HCT116 (cell line): ENCODE data around the gene DOK6. TPM values are rescaled to one million over a fixed set of nuclear protein-coding genes. Genes with fewer than 3 reads are reported as not detected.

Experiments used
- ATAC-seq: fragments of 200-7000 bp; cut with Tn5 transposase; 2 replicates; pipeline ENCODE4 v1.9.1; 2020; ENCODE audit warnings: mild to moderate bottlenecking, moderate library complexity
- BruUV-seq: library from RNA; stranded (reverse); fragments of 400-500 nt; replicated peaks from 2 replicates; lab custom pipeline; 2021; lab: Mats Ljungman, UMichigan
- CTCF ChIA-PET: fragments of 300-600 bp; sonication (Branson Sonifier 250); formaldehyde crosslinking; loops from one replicate; lab custom pipeline; 2021; ENCODE audit warnings: antibody characterized with exemption; lab: Charles Lee
- POLR2A ChIA-PET: fragments of 300-600, 350-600 bp; sonication (Branson Sonifier 250); formaldehyde crosslinking; loops from one replicate; lab custom pipeline; 2021; ENCODE audit warnings: antibody characterized with exemption; lab: Charles Lee
- RAD21 ChIA-PET, 2 experiments: fragments of 300-600 bp; sonication (Branson Sonifier 250); formaldehyde crosslinking; loops; one replicate each; lab custom pipeline; 2023; ENCODE audit warnings: low total read pairs in 2 of 2; ENCODE audit not compliant: uncharacterized antibody in 2 of 2, unreplicated experiment in 2 of 2, low non-redundant PET in 1 of 2; lab: Charles Lee
- DNase-seq: peaks from one replicate; pipeline ENCODE4 v3.0.0-alpha.2; 2010; ENCODE audit warnings: low read depth, low spot score
- H2AFZ ChIP-seq: fragments of 200-600 bp; shearing (Covaris generic), sonication (generic); 2 replicates; pipeline ENCODE4 v1.6.1; 2017; ENCODE audit warnings: low read depth, mixed run types, mixed read lengths, antibody characterized with exemption, low read length; ENCODE audit not compliant: poor library complexity, severe bottlenecking
- H3K27ac ChIP-seq: 2 replicates; pipeline ENCODE4 v1.5.1; 2012; ENCODE audit warnings: low read depth, low read length
- H3K27me3 ChIP-seq: fragments of 200-600 bp; sonication (generic); 2 replicates; pipeline ENCODE4 v1.6.1; 2016; ENCODE audit warnings: mixed run types, low read length, mixed read lengths; ENCODE audit not compliant: insufficient read depth
- H3K36me3 ChIP-seq, 2 experiments: fragments of 200-500 bp in 1 of 2; fragments of 200-600 bp in 1 of 2; sonication (Bioruptor generic) in 1 of 2; sonication (generic) in 1 of 2; 2 replicates each; pipeline versions ENCODE4 v1.5.1 to v1.6.1; 2014 to 2016; ENCODE audit warnings: low read length in 2 of 2, inconsistent platforms in 1 of 2, mixed read lengths in 1 of 2, mixed run types in 1 of 2; ENCODE audit not compliant: insufficient read depth in 2 of 2, control insufficient read depth in 1 of 2
- H3K4me1 ChIP-seq, 2 experiments: fragments of 200-600 bp in 1 of 2; sonication (generic) in 1 of 2; 2 replicates each; pipeline versions ENCODE4 v1.5.1 to v1.6.1; 2012 to 2017; ENCODE audit warnings: low read length in 2 of 2, inconsistent platforms in 1 of 2, mild to moderate bottlenecking in 1 of 2, mixed read lengths in 1 of 2, mixed run types in 1 of 2, moderate library complexity in 1 of 2; ENCODE audit not compliant: insufficient read depth in 2 of 2, control insufficient read depth in 1 of 2
- H3K4me2 ChIP-seq: fragments of 200-600 bp; sonication (generic); 2 replicates; pipeline ENCODE4 v1.6.1; 2017; ENCODE audit warnings: mixed run types, low read length, mixed read lengths
- H3K4me3 ChIP-seq, 2 experiments: fragments of 200-600 bp in 1 of 2; sonication (generic) in 1 of 2; replicated peaks in 1 of 2; 2 replicates each; pipeline ENCODE4 v1.5.1; 2011 to 2016; ENCODE audit warnings: low read length in 2 of 2, control low read depth in 1 of 2, low read depth in 1 of 2, mild to moderate bottlenecking in 1 of 2, mixed read lengths in 1 of 2, mixed run types in 1 of 2
- H3K79me2 ChIP-seq: fragments of 200-600 bp; sonication (generic); 2 replicates; pipeline ENCODE4 v1.6.1; 2017; ENCODE audit warnings: mild to moderate bottlenecking, mixed run types, low read length, moderate library complexity, mixed read lengths; ENCODE audit not compliant: insufficient read depth
- H3K9ac ChIP-seq: fragments of 200-600 bp; sonication (generic); 2 replicates; pipeline ENCODE4 v1.6.1; 2016; ENCODE audit warnings: low read length, mixed read lengths
- H3K9me2 ChIP-seq: fragments of 200-600 bp; sonication (generic), shearing (Covaris generic); 2 replicates; pipeline ENCODE4 v1.6.1; 2017; ENCODE audit warnings: mixed run types, mild to moderate bottlenecking, moderate library complexity; ENCODE audit not compliant: insufficient read depth
- H3K9me3 ChIP-seq, 2 experiments: fragments of 200-500 bp in 1 of 2; fragments of 200-600 bp in 1 of 2; sonication (Bioruptor generic) in 1 of 2; sonication (generic) in 1 of 2; 2 replicates each; pipeline ENCODE4 v1.6.1; 2014 to 2017; ENCODE audit warnings: low read length in 2 of 2, mixed read lengths in 2 of 2, inconsistent platforms in 1 of 2, low read depth in 1 of 2, mild to moderate bottlenecking in 1 of 2, mixed run types in 1 of 2, moderate library complexity in 1 of 2; ENCODE audit not compliant: control insufficient read depth in 1 of 2, insufficient read depth in 1 of 2
- H4K20me1 ChIP-seq: fragments of 200-600 bp; sonication (generic), shearing (Covaris generic); 2 replicates; pipeline ENCODE4 v1.6.1; 2017; ENCODE audit warnings: mixed run types, mild to moderate bottlenecking, moderate library complexity; ENCODE audit not compliant: insufficient read depth
- CEBPB ChIP-seq: IDR thresholded peaks from 2 replicates; pipeline ENCODE4 v1.6.1; 2012; ENCODE audit warnings: low read depth
- ELF1 ChIP-seq: IDR thresholded peaks from 2 replicates; pipeline ENCODE4 v1.6.1; 2012; ENCODE audit warnings: low read depth, borderline replicate concordance
- EZH2 ChIP-seq: fragments of 200-600 bp; sonication (generic); IDR thresholded peaks from 2 replicates; pipeline ENCODE4 v1.6.1; 2017; ENCODE audit warnings: antibody characterized with exemption, mixed run types
- EZH2phosphoT487 ChIP-seq: fragments of 200-600 bp; IDR thresholded peaks from 2 replicates; pipeline ENCODE4 v1.6.1; 2018; ENCODE audit warnings: antibody characterized with exemption, borderline replicate concordance
- FOSL1 ChIP-seq: IDR thresholded peaks from 2 replicates; pipeline ENCODE4 v1.6.1; 2012; ENCODE audit warnings: low read depth
- JUND ChIP-seq: IDR thresholded peaks from 2 replicates; pipeline ENCODE4 v1.6.1; 2012
- POLR2A ChIP-seq: IDR thresholded peaks from 2 replicates; pipeline ENCODE4 v1.7.0; 2011; ENCODE audit warnings: borderline replicate concordance; ENCODE audit not compliant: insufficient read depth, insufficient read length; ENCODE audit errors: extremely low read depth
- RAD21 ChIP-seq: IDR thresholded peaks from 2 replicates; pipeline ENCODE4 v1.6.1; 2012; ENCODE audit warnings: low read depth, mild to moderate bottlenecking
- SIN3A ChIP-seq: IDR thresholded peaks from 2 replicates; pipeline ENCODE4 v1.6.1; 2012; ENCODE audit warnings: low read depth
- SP1 ChIP-seq: IDR thresholded peaks from 2 replicates; pipeline ENCODE4 v1.6.1; 2012; ENCODE audit warnings: low read depth
- TCF7L2 ChIP-seq: IDR thresholded peaks from 2 replicates; pipeline ENCODE4 v1.7.0; 2011; ENCODE audit warnings: borderline replicate concordance, inconsistent platforms; ENCODE audit not compliant: insufficient read depth, insufficient read length; ENCODE audit errors: extremely low read depth
- YY1 ChIP-seq: IDR thresholded peaks from 2 replicates; pipeline ENCODE4 v1.6.1; 2011; ENCODE audit warnings: low read length, low read depth, moderate library complexity, mild to moderate bottlenecking; ENCODE audit not compliant: insufficient replicate concordance; ENCODE audit errors: extremely low read depth
- ZFX ChIP-seq: fragments of 450-650 bp; IDR thresholded peaks from 2 replicates; pipeline ENCODE4 v1.6.1; 2017
- ZNF274 ChIP-seq: fragments of 200-500 bp; sonication (Bioruptor generic); IDR thresholded peaks from 2 replicates; pipeline ENCODE4 v1.6.1; 2014; ENCODE audit warnings: mild to moderate bottlenecking, low read depth, low read length, inconsistent platforms
- intact Hi-C: fragments of 100-400 bp; cut with micrococcal nuclease; formaldehyde crosslinking; loops from 2 replicates; pipeline ENCODE4 v1.10.0; 2022
- total RNA-seq: library from RNA; stranded (reverse); gene quantifications from one replicate; pipeline ENCODE4 v1.2.1, GENCODE V29; 2021; ENCODE audit not compliant: unreplicated experiment
- TF ChIP-seq, protein P1 (sequence below), 3 experiments: fragments of 200-600 bp in 1 of 3; sonication (generic) in 1 of 3; IDR thresholded peaks in 2 of 3; conservative IDR thresholded peaks in 1 of 3; 2 replicates each; pipeline ENCODE4 v1.5.1; 2012 to 2017; ENCODE audit warnings: low read depth in 2 of 3, low read length in 2 of 3, antibody characterized with exemption in 1 of 3, borderline replicate concordance in 1 of 3, control low read depth in 1 of 3, mild to moderate bottlenecking in 1 of 3, mixed read lengths in 1 of 3, mixed run types in 1 of 3, moderate library complexity in 1 of 3; ENCODE audit not compliant: insufficient read depth in 1 of 3
- TF ChIP-seq, protein P2 (sequence below): IDR thresholded peaks from 2 replicates; pipeline ENCODE4 v1.6.1; 2012
- TF ChIP-seq, protein P3 (sequence below): IDR thresholded peaks from 2 replicates; pipeline ENCODE4 v1.6.1; 2012
- TF ChIP-seq, protein P4 (sequence below): IDR thresholded peaks from 2 replicates; pipeline ENCODE4 v1.6.1; 2012; ENCODE audit warnings: low read depth
- TF ChIP-seq, protein P5 (sequence below): IDR thresholded peaks from 2 replicates; pipeline ENCODE4 v1.6.1; 2011; ENCODE audit warnings: mild to moderate bottlenecking, low read length, moderate library complexity; ENCODE audit not compliant: insufficient replicate concordance; ENCODE audit errors: extremely low read depth

DOK6 gene
- total RNA-seq, 1 experiment from 2014 or later, result not detected

DNA sequence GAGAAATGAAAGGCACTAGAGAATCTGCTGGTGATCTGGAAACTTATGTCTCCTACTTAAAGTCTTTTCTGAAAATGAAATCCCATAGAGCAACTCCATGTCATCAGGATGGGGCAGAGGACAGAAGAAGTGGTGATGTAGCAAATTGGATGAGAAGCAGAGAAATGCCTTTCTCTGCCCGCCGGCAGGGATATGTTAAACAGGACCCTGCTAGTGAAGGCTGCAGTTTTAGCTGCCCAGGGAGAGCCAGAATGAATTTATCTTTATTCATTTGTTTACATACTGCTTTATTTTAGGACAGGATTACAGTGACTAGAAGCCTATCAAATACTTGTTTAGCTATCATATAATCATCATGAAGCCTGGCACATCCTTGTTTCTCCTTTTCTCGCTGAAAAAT lies 247.0 kb downstream of the DOK6 start:
- Histone ChIP-seq H3K9me2 (no peaks in the 10 kb centered on the region), H3K27ac (no peak overlapping the region), H3K9ac (no peak overlapping the region), H4K20me1 (no peaks in the 10 kb centered on the region), H2AFZ (no peak overlapping the region), H3K4me1 (no peaks in the 10 kb centered on the region), H3K36me3 (no peaks in the 10 kb centered on the region), H3K27me3 (0 out of 2 replicates have a peak, but pooled peaks cover 4% of the 10 kb centered on the region), H3K9me3 (no peaks in the 10 kb centered on the region), H3K4me3 (no peak overlapping the region), H3K4me2 (no peak overlapping the region), H3K79me2 (no peaks in the 10 kb centered on the region)
- DNase-seq (no peak), ATAC-seq (no peak)
- no TSS peak for BruUV-seq
- no peak for TF ChIP-seq EZH2
- TF ChIP-seq, protein P1, sequence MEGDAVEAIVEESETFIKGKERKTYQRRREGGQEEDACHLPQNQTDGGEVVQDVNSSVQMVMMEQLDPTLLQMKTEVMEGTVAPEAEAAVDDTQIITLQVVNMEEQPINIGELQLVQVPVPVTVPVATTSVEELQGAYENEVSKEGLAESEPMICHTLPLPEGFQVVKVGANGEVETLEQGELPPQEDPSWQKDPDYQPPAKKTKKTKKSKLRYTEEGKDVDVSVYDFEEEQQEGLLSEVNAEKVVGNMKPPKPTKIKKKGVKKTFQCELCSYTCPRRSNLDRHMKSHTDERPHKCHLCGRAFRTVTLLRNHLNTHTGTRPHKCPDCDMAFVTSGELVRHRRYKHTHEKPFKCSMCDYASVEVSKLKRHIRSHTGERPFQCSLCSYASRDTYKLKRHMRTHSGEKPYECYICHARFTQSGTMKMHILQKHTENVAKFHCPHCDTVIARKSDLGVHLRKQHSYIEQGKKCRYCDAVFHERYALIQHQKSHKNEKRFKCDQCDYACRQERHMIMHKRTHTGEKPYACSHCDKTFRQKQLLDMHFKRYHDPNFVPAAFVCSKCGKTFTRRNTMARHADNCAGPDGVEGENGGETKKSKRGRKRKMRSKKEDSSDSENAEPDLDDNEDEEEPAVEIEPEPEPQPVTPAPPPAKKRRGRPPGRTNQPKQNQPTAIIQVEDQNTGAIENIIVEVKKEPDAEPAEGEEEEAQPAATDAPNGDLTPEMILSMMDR (IDR thresholded peaks at IDR 0.05 in 2 of 3, conservative IDR thresholded peaks at IDR 0.05 in 1 of 3; ENCODE audit: borderline replicate concordance in 1 of 3, insufficient read depth in 1 of 3, low read depth in 2 of 3, low read length in 2 of 3), result no peak
- no peak for TF ChIP-seq ZNF274
- no peak for TF ChIP-seq YY1
- TF ChIP-seq SP1, result no peak
- TF ChIP-seq JUND, result no peak
- no peak for TF ChIP-seq POLR2A
- TF ChIP-seq, protein P2, sequence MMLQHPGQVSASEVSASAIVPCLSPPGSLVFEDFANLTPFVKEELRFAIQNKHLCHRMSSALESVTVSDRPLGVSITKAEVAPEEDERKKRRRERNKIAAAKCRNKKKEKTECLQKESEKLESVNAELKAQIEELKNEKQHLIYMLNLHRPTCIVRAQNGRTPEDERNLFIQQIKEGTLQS, result no peak
- TF ChIP-seq ZFX, result no peak
- TF ChIP-seq TCF7L2, result no peak
- TF ChIP-seq, protein P3, sequence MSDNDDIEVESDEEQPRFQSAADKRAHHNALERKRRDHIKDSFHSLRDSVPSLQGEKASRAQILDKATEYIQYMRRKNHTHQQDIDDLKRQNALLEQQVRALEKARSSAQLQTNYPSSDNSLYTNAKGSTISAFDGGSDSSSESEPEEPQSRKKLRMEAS, result no peak
- no peak for TF ChIP-seq CEBPB
- TF ChIP-seq RAD21, result no peak
- TF ChIP-seq, protein P4, sequence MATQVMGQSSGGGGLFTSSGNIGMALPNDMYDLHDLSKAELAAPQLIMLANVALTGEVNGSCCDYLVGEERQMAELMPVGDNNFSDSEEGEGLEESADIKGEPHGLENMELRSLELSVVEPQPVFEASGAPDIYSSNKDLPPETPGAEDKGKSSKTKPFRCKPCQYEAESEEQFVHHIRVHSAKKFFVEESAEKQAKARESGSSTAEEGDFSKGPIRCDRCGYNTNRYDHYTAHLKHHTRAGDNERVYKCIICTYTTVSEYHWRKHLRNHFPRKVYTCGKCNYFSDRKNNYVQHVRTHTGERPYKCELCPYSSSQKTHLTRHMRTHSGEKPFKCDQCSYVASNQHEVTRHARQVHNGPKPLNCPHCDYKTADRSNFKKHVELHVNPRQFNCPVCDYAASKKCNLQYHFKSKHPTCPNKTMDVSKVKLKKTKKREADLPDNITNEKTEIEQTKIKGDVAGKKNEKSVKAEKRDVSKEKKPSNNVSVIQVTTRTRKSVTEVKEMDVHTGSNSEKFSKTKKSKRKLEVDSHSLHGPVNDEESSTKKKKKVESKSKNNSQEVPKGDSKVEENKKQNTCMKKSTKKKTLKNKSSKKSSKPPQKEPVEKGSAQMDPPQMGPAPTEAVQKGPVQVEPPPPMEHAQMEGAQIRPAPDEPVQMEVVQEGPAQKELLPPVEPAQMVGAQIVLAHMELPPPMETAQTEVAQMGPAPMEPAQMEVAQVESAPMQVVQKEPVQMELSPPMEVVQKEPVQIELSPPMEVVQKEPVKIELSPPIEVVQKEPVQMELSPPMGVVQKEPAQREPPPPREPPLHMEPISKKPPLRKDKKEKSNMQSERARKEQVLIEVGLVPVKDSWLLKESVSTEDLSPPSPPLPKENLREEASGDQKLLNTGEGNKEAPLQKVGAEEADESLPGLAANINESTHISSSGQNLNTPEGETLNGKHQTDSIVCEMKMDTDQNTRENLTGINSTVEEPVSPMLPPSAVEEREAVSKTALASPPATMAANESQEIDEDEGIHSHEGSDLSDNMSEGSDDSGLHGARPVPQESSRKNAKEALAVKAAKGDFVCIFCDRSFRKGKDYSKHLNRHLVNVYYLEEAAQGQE, result no peak
- TF ChIP-seq SIN3A, result no peak
- TF ChIP-seq, protein P5, sequence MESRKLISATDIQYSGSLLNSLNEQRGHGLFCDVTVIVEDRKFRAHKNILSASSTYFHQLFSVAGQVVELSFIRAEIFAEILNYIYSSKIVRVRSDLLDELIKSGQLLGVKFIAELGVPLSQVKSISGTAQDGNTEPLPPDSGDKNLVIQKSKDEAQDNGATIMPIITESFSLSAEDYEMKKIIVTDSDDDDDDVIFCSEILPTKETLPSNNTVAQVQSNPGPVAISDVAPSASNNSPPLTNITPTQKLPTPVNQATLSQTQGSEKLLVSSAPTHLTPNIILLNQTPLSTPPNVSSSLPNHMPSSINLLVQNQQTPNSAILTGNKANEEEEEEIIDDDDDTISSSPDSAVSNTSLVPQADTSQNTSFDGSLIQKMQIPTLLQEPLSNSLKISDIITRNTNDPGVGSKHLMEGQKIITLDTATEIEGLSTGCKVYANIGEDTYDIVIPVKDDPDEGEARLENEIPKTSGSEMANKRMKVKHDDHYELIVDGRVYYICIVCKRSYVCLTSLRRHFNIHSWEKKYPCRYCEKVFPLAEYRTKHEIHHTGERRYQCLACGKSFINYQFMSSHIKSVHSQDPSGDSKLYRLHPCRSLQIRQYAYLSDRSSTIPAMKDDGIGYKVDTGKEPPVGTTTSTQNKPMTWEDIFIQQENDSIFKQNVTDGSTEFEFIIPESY, result no peak
- no peak for TF ChIP-seq ELF1
- no peak for TF ChIP-seq EZH2phosphoT487
- no peak for TF ChIP-seq FOSL1
- RAD21 ChIA-PET, result no interaction called here
- POLR2A ChIA-PET, result no interaction called here
- CTCF ChIA-PET, result no interaction called here
- intact Hi-C loops, result no loop called here
